Upper lobe of right lung (tissue), 1 donor: ENCODE data around the gene KIAA0930. TPM values are rescaled to one million over a fixed set of nuclear protein-coding genes. Genes with fewer than 3 reads are reported as not detected.
"Not testable (repeated sequence)": the region's sequence is repeated elsewhere in the genome, so short reads cannot be mapped to it uniquely, and the experiment has no call there.

Experiments
- ATAC-seq: fragments of 200-7000 bp; cut with Tn5 transposase; one replicate; pipeline ENCODE4 v1.9.1; 2020; ENCODE audit warnings: mild to moderate bottlenecking, moderate library complexity
- DNase-seq: peaks from one replicate; pipeline ENCODE4 v3.0.0-alpha.2; 2020
- H3K27ac ChIP-seq: fragments of 200-600 bp; one replicate; pipeline ENCODE4 v1.8.0; 2022
- H3K27me3 ChIP-seq: fragments of 200-600 bp; one replicate; pipeline ENCODE4 v1.8.0; 2022; ENCODE audit warnings: mild to moderate bottlenecking
- H3K36me3 ChIP-seq: fragments of 200-600 bp; one replicate; pipeline ENCODE4 v1.8.0; 2022
- H3K4me1 ChIP-seq: fragments of 200-600 bp; one replicate; pipeline ENCODE4 v1.8.0; 2022
- H3K4me3 ChIP-seq: fragments of 200-600 bp; one replicate; pipeline ENCODE4 v1.8.0; 2022; ENCODE audit warnings: mild to moderate bottlenecking
- H3K9me3 ChIP-seq: fragments of 200-600 bp; one replicate; pipeline ENCODE4 v1.8.0; 2022
- intact Hi-C: fragments of 100-400 bp; cut with DNase I; formaldehyde crosslinking; loops from one replicate; pipeline ENCODE4 v1.11.0; 2022
- total RNA-seq: library from RNA; stranded (reverse); fragmentation: NEBNext Ultra II Directional; extraction: Animal tissue kit (Norgen Biotek cat#: 25700); gene quantifications from one replicate; pipeline ENCODE4 v1.2.1, GENCODE V29; 2021
- TF ChIP-seq, protein P1 (sequence below): fragments of 200-600 bp; IDR thresholded peaks from one replicate; pipeline ENCODE4 v1.8.0; 2022; ENCODE audit warnings: antibody characterized with exemption
- donor health status: DM: no; HTN: yes; CAD: no; lungs with severe emphysema.

The KIAA0930 gene
- total RNA-seq, 1 donor from 2014 or later: 79.5 TPM

DNA sequence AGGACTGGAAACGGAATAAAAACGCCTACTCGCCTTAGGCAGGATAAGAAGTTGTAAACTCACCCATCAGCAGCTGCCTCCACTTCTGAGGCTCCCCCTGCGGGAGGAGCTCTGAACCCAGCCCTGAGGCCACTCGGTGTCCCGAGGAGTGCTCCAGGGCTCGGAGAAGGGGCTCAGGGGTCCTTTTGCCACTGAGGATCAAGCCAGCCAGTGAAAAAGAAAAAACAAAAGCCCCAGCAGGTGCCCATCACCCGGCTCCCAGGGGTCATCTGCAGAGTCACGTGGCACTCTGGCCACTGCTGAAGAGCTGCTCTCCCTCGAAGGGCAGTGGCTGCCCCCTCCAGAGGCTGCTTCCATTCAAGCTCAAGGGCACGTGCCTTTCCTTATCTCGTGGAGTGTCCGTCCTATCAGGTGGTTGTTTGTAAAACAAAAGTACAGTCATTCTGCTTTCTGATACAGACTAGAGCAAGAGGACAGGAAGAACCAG lies 48.0 kb downstream of the KIAA0930 start:
- H3K4me3 ChIP-seq: no peak overlapping the region
- H3K36me3 ChIP-seq: peaks cover 29% of the 10 kb centered on the region
- DNase-seq: no peak
- no peaks in the 10 kb centered on the region for H3K27me3 ChIP-seq
- no peaks in the 10 kb centered on the region for H3K4me1 ChIP-seq
- intact Hi-C loops: no loop called here
- TF ChIP-seq, protein P1, sequence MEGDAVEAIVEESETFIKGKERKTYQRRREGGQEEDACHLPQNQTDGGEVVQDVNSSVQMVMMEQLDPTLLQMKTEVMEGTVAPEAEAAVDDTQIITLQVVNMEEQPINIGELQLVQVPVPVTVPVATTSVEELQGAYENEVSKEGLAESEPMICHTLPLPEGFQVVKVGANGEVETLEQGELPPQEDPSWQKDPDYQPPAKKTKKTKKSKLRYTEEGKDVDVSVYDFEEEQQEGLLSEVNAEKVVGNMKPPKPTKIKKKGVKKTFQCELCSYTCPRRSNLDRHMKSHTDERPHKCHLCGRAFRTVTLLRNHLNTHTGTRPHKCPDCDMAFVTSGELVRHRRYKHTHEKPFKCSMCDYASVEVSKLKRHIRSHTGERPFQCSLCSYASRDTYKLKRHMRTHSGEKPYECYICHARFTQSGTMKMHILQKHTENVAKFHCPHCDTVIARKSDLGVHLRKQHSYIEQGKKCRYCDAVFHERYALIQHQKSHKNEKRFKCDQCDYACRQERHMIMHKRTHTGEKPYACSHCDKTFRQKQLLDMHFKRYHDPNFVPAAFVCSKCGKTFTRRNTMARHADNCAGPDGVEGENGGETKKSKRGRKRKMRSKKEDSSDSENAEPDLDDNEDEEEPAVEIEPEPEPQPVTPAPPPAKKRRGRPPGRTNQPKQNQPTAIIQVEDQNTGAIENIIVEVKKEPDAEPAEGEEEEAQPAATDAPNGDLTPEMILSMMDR: no peak
- no peaks in the 10 kb centered on the region for H3K9me3 ChIP-seq
- no peak overlapping the region for H3K27ac ChIP-seq
- no peak for ATAC-seq

- peaks cover 20% of the 10 kb centered on the region for H3K36me3 ChIP-seq
These were observed 48.9 kb downstream of the KIAA0930 start for GRCh38 chr22:45191746-45192145.

GRCh38 chr22:45190202-45190872 lies 50.4 kb downstream of the KIAA0930 start:
- DNase-seq: no peak
- peaks cover 23% of the 10 kb centered on the region for H3K36me3 ChIP-seq
- H3K9me3 ChIP-seq: no peaks in the 10 kb centered on the region
- H3K27me3 ChIP-seq: no peaks in the 10 kb centered on the region
- no peak overlapping the region for H3K4me3 ChIP-seq
- intact Hi-C loops: no loop called here
- TF ChIP-seq, protein P1: no peak
- H3K27ac ChIP-seq: no peak overlapping the region
- no peak for ATAC-seq
- no peaks in the 10 kb centered on the region for H3K4me1 ChIP-seq

More at GRCh38 chr22:45191746-45192145, 48.9 kb downstream of the KIAA0930 start:
- H3K27ac ChIP-seq, H3K4me3 ChIP-seq, DNase-seq, ATAC-seq, H3K4me1 ChIP-seq, H3K9me3 ChIP-seq, H3K27me3 ChIP-seq, intact Hi-C loops: not testable (repeated sequence)

DNA sequence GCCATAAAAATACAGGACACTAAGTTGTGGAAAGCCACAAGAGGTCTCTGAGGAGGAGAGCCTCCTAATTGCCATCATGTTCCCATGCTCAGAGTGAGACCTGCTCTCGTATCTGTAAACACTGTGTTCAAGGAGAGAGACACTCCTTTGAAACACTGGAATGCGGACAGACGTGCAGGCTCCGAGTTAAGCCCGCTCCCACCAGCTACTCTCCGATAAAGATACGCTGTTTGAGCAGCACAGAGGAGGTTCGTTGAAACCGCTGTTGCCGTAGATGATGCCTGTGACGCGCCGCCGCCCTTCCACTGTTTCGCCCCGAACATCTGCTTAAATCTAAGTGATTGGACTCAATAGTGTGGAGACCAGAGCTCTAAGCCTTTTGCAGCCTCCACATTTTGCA lies 51.9 kb downstream of the KIAA0930 start:
- no peak for ATAC-seq

DNA sequence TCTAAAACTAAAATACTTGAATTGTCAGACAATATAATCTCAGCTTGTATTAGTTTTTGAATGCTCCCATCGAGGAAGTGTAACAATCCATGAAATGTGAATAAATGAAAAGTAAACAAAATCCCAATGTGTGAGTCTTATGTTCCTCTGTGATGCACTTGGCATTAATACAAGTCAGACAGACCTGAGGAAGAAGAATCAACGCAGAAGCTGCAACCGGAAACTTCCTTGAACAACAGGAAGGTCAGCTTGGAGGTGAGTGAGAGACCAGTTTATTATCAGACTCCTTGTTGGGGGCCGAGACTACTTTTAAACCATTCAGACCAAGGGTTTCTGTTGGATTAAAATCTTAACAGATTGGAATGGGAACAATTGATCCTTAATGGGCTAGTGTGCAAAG lies 52.8 kb downstream of the KIAA0930 start:
- Histone ChIP-seq H3K27me3 (no peaks in the 10 kb centered on the region), H3K9me3 (no peaks in the 10 kb centered on the region), H3K4me1 (no peaks in the 10 kb centered on the region), H3K27ac (no peak overlapping the region), H3K36me3 (peaks cover 44% of the 10 kb centered on the region), H3K4me3 (no peak overlapping the region)
- TF ChIP-seq, protein P1: no peak
- DNase-seq: no peak
- no peak for ATAC-seq
- intact Hi-C loops: no loop called here

More for the DNA sequence above, 51.9 kb downstream of the KIAA0930 start:
- Histone ChIP-seq H3K27me3 (no peaks in the 10 kb centered on the region), H3K4me3 (no peak overlapping the region), H3K27ac (no peak overlapping the region), H3K36me3 (peaks cover 36% of the 10 kb centered on the region), H3K9me3 (no peaks in the 10 kb centered on the region), H3K4me1 (no peaks in the 10 kb centered on the region)
- TF ChIP-seq, protein P1: no peak
- DNase-seq: no peak
- intact Hi-C loops: no loop called here

DNA sequence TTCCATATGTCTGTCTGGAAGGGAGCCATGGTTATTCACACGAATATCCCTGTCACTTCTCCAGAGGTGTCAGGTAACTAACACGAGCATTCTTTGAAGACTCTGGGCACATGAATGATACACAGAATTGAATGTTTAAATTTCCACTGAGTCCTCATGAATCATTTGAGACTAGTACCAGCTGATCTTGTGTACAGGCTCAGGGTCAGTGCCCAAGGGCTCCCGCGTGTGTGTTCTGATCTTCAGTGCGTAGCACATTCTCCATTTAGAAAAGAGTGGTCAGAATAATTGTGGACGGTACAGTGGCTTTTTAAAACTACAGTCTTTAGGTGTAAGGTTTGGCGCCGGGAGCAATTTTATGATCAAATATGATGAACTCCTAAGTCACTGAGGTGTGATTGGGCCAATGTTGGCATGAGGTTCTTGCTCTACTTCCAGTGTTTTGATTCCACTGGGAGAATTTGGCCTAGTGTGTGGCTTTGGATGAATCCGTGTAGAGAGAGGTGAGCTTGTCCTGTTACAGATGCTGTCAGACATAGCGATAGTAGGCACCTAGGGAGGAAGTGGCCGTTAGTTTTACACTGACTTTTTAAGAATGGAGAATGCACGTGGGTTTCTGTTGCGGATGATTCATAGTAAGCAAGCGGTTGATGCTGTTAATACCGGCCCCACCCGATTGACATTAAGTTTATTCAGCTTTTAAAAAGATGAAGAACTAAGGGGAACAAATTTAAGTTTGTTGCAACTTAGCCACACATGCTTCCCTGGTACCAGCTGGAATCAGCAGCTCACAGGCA lies 54.8 kb downstream of the KIAA0930 start:
- intact Hi-C loops: no loop called here
- TF ChIP-seq, protein P1: no peak
- no peaks in the 10 kb centered on the region for H3K27me3 ChIP-seq

More for the DNA sequence above, 54.8 kb downstream of the KIAA0930 start:
- ATAC-seq (no peak), DNase-seq (no peak)
- no peak overlapping the region for H3K4me3 ChIP-seq
- H3K36me3 ChIP-seq: peaks cover 62% of the 10 kb centered on the region
- no peak overlapping the region for H3K27ac ChIP-seq
- H3K9me3 ChIP-seq: no peaks in the 10 kb centered on the region
- no peaks in the 10 kb centered on the region for H3K4me1 ChIP-seq
